Stimulated activated CD4-positive, alpha-beta T cell treated with anti-CD3 and anti-CD28 coated beads, Interleukin-15, amount 100 ng/mL, for 1 hour (primary cell): ENCODE measurements around the gene SRBD1.

Experiments
- DNase-seq, 2 donors: peaks; one replicate each; pipeline ENCODE4 v3.0.0-alpha.2; 2020; ENCODE audit warnings: low read depth in 1 of 2, low spot score in 1 of 2

Gene SRBD1

GRCh38 chr2:45477546-45477945 is 133.5 kb downstream of the SRBD1 start:
- no peak for DNase-seq

GRCh38 chr2:45470531-45470930 is 140.5 kb downstream of the SRBD1 start:
- DNase-seq: no peak

GRCh38 chr2:45469314-45470099 is 141.6 kb downstream of the SRBD1 start:
- DNase-seq: no peak

- DNase-seq: no peak
Observed at GRCh38 chr2:45468279-45468678, 142.8 kb downstream of the SRBD1 start.

- DNase-seq: no peak
Observed at GRCh38 chr2:45466053-45466452, 145.0 kb downstream of the SRBD1 start.

GRCh38 chr2:45460825-45461224 is 150.2 kb downstream of the SRBD1 start:
- DNase-seq: no peak

GRCh38 chr2:45459860-45460259 is 151.2 kb downstream of the SRBD1 start:
- DNase-seq: no peak

- DNase-seq: no peak
Observed at GRCh38 chr2:45458909-45459563, 152.0 kb downstream of the SRBD1 start.

- DNase-seq: no peak
Observed at GRCh38 chr2:45457211-45457945, 153.7 kb downstream of the SRBD1 start.

GRCh38 chr2:45452866-45453265 is 158.2 kb downstream of the SRBD1 start:
- no peak for DNase-seq

- no peak for DNase-seq
Observed at GRCh38 chr2:45450634-45451033, 160.4 kb downstream of the SRBD1 start.

GRCh38 chr2:45448217-45448616 is 162.8 kb downstream of the SRBD1 start:
- no peak for DNase-seq

GRCh38 chr2:45446016-45446415 is 165.1 kb downstream of the SRBD1 start:
- no peak for DNase-seq

- no peak for DNase-seq
Observed at GRCh38 chr2:45445037-45445436, 166.0 kb downstream of the SRBD1 start.

- DNase-seq: no peak
Observed at GRCh38 chr2:45443012-45443411, 168.1 kb downstream of the SRBD1 start.

GRCh38 chr2:45442026-45442425 is 169.0 kb downstream of the SRBD1 start:
- DNase-seq: no peak

GRCh38 chr2:45441571-45441970 is 169.5 kb downstream of the SRBD1 start:
- no peak for DNase-seq

- no peak for DNase-seq
Observed at GRCh38 chr2:45439788-45440773, 171.0 kb downstream of the SRBD1 start.

GRCh38 chr2:45438872-45439665 is 172.0 kb downstream of the SRBD1 start:
- no peak for DNase-seq

- DNase-seq: no peak
Observed at GRCh38 chr2:45436456-45436855, 174.6 kb downstream of the SRBD1 start.
